ENCODE measurements around the gene NAA10.

The NAA10 gene

GRCh38 chrX:153934762-153935325 lies at the start of gene NAA10:
TSS of gene NAA10 (minus strand) at chrX:153935037. CDS start at chrX:153934904, 133 bp downstream.
- peaks cover 23 to 40% of the 10 kb centered on the region in 2 experiments for H3K36me3 ChIP-seq (ENCODE audit: control insufficient read depth in 2 of 2, insufficient read depth in 1 of 2, low read length in 2 of 2)
- H3K27ac ChIP-seq (ENCODE audit: extremely low read depth, low read depth, low read length): peak within 1 kb of the TSS; percentile 85
- H3K4me1 ChIP-seq (ENCODE audit: control insufficient read depth, insufficient read depth, low read length): peaks cover 8% of the 10 kb centered on the region; the same call in 1 of the 2 replicates
- no peaks in the 10 kb centered on the region for H3K9me3 ChIP-seq (ENCODE audit: control insufficient read depth, insufficient read depth, low read depth, low read length)
- TF ChIP-seq ZNF596 (tag by site-specific recombination; IDR thresholded peaks at IDR 0.05): 0 out of 2 replicates have a peak, but pooled peaks have one; percentile 23
- TF ChIP-seq MEIS1 (CRISPR knock-in tag; IDR thresholded peaks at IDR 0.05; ENCODE audit: borderline replicate concordance): peak; percentile 20; the same call in 1 of the 2 replicates
- TF ChIP-seq ZNF114 (tag by site-specific recombination; IDR thresholded peaks at IDR 0.05): no peak
- peak; percentile 82 for TF ChIP-seq PBX3 (CRISPR knock-in tag; IDR thresholded peaks at IDR 0.05)
- peak; percentile 46; the same call in 1 of the 2 replicates for TF ChIP-seq ELK4 (IDR thresholded peaks at IDR 0.05; ENCODE audit: borderline replicate concordance, low read depth, low read length)
- ChIA-PET CTCF (interaction anchor here (1.2 to 14.7 kb wide), 3 partner anchors 9 to 14 kb away, joined by 3 to 267 read pairs (median 3); partner anchors contain the start of gene RENBP), POLR2A (interaction anchor here (0.8 to 2.7 kb wide), 10 partner anchors 10 to 208 kb away, joined by 3 to 21 read pairs (median 4); partner anchors contain the start of genes HCFC1, IDH3G, SSR4 and TMEM187)
- peak within 1 kb of the TSS; percentile 88 for H3K4me3 ChIP-seq (ENCODE audit: low read depth, low read length)

GRCh38 chrX:153983321-153983801 lies 48.5 kb upstream of the NAA10 start:
- TF ChIP-seq ZNF530 (tag by site-specific recombination; IDR thresholded peaks at IDR 0.05; ENCODE audit: low read depth) (no peak), ZNF548 (tag by site-specific recombination; IDR thresholded peaks at IDR 0.05) (no peak), EGR2 (tag by site-specific recombination; IDR thresholded peaks at IDR 0.05; ENCODE audit: low read depth) (no peak), KLF17 (tag by site-specific recombination; IDR thresholded peaks at IDR 0.05) (no peak), ZNF768 (tag by site-specific recombination; IDR thresholded peaks at IDR 0.05) (no peak), ZFP41 (tag by site-specific recombination; IDR thresholded peaks at IDR 0.05; ENCODE audit: borderline replicate concordance) (no peak), ZBTB17 (tag by site-specific recombination; IDR thresholded peaks at IDR 0.05) (no peak), KLF8 (tag by site-specific recombination; IDR thresholded peaks at IDR 0.05) (no peak), ZNF600 (tag by site-specific recombination; IDR thresholded peaks at IDR 0.05) (no peak)
- no peak overlapping the region for H3K4me3 ChIP-seq (ENCODE audit: low read depth, low read length)
- no peaks in the 10 kb centered on the region for H3K36me3 ChIP-seq (ENCODE audit: control insufficient read depth in 2 of 2, insufficient read depth in 1 of 2, low read length in 2 of 2)
- H3K9me3 ChIP-seq (ENCODE audit: control insufficient read depth, insufficient read depth, low read depth, low read length): no peaks in the 10 kb centered on the region
- ChIA-PET POLR2A (no interaction called here), CTCF (no interaction called here)
- H3K27ac ChIP-seq (ENCODE audit: extremely low read depth, low read depth, low read length): no peak overlapping the region
- H3K4me1 ChIP-seq (ENCODE audit: control insufficient read depth, insufficient read depth, low read length): no peaks in the 10 kb centered on the region

- TF ChIP-seq ZSCAN16 (tag by site-specific recombination; IDR thresholded peaks at IDR 0.05): no peak
- TF ChIP-seq HOXC10 (CRISPR knock-in tag; IDR thresholded peaks at IDR 0.05): 0 out of 2 replicates have a peak, but pooled peaks have one; percentile 28
These were observed 47.1 kb upstream of the NAA10 start for GRCh38 chrX:153981771-153982533.

More at GRCh38 chrX:153981771-153982533, 47.1 kb upstream of the NAA10 start:
- Histone ChIP-seq H3K36me3 (ENCODE audit: control insufficient read depth in 2 of 2, insufficient read depth in 1 of 2, low read length in 2 of 2) (no peaks in the 10 kb centered on the region), H3K4me1 (ENCODE audit: control insufficient read depth, insufficient read depth, low read length) (no peaks in the 10 kb centered on the region), H3K9me3 (ENCODE audit: control insufficient read depth, insufficient read depth, low read depth, low read length) (no peaks in the 10 kb centered on the region), H3K4me3 (ENCODE audit: low read depth, low read length) (no peak overlapping the region), H3K27ac (ENCODE audit: extremely low read depth, low read depth, low read length) (no peak overlapping the region)
- POLR2A ChIA-PET: interaction anchor here (1.6 to 1.9 kb wide), 2 partner anchors 9 to 11 kb away, joined by 4 to 8 read pairs; partner anchors contain the start of genes HCFC1 and TMEM187
- CTCF ChIA-PET: interaction anchor here (0.6 to 1.1 kb wide), 2 partner anchors 9 to 31 kb away, joined by 3 read pairs; partner anchors contain the start of gene TMEM187
